HG02678 (cell line): ENCODE measurements around the gene LRRC59.

Source experiments
- ATAC-seq: cut with Tn5 transposase; IDR thresholded peaks from one replicate; pipeline ENCODE4 v1.9.1; 2021; ENCODE audit warnings: mild to moderate bottlenecking, moderate library complexity; ENCODE audit not compliant: unreplicated experiment

The LRRC59 gene

GRCh38 chr17:50388728-50389127 is 8.6 kb downstream of the LRRC59 start:
- no peak for ATAC-seq

DNA sequence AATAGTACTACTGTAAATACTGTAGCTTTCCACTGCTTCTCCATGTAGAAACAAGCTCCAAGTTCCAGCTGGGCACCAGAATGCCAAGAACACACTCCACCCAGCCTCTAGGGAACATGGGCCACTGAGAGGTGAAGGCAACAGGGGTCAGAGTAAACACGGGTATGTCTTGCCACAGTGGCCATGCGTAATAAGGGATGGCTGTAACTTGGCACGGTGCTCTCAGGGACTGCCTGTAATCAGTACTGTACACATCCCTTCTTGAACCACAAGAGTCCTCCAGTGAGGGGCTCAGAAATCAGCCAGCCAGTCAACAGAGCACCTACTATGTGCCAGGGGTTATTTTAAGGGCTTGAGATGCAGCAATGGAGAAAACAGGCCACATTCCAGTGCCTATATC is 10.8 kb downstream of the LRRC59 start:
- ATAC-seq: no peak

DNA sequence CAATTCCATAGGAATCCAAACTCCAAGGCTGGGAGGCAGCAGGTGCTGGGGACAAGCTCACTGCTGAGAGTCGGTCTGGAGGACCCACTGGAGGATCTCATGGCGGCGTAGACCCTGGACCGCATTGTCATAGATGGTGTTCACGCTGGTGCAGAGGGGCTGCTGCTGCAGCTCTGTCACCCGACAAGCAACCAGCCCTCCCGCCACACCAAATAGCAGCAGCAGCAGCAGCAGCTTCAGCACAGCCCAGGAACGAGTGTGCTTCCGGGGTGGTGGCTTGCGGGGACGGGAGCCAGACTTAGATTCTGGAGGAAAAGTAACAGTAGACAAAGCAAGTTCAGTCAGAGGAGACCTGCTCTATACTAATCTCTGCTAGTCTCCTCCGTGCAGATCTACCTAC is 14.4 kb downstream of the LRRC59 start:
- no peak for ATAC-seq

- ATAC-seq: no peak
These were observed 15.4 kb downstream of the LRRC59 start for GRCh38 chr17:50381920-50382319.

DNA sequence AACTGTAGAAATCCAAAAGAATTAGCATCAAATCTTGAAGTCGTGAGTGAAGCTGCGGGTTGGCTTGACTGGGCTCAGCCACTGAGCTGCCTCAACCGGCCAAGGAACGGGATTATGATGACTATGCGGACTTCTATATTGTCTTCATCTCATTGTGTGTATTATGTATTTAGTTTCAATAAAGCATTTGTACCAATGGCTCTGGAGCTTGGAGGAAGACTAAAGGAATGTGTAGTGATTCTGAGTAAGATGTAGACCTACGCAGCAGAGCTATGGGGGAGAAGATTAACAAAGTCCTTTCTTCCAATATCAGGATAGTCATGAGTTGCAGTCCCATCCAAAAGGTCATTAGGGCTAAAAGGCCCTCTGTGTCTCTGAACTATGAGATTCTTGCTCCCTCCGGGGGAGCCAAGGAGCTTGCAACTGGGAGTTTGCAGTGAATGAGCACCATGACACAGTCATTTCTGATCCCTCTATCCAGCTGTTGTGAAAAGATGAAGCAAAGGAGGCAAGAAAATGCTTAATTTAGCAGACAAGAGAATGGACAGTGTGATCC is 16.0 kb downstream of the LRRC59 start:
- ATAC-seq: no peak

DNA sequence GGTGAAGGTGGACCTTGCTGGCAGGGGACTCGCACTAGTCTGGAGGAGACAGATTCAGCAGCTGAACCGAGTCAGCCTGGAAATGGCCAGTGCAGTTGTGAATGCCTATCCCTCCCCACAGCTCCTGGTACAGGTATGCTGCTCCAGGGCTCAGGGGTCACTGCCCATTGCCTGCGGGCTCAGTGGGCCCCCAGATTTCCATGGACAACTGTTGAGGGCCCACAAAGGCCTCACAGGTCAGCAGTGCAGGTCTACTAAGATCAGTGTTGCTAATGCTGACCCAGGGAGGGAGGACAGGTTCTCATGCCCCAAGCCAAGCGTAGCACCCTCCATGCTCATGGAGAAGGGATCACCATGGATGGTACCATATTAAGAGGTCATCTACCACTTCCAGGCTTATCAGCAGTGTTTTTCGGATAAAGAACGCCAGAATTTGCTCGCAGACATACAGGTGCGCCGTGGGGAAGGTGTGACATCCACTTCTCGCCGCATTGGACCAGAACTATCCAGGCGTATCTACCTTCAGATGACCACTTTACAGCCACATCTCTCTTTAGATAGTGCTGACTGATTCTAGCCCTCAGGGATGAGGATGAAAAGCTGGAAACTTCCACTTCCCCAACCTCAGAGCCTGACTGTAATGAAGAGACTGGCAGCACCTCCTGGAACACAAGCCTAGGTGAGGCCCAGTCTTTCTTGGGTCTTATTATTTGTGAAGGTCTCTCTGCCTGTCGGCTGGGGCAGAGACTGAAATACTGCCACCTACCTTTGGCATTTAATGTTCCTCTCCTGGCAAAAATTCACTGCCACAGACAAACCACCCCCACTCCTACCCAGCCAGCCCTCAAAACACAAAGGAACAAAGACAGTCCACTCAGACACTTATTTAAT is 16.7 kb downstream of the LRRC59 start:
- ATAC-seq: no peak

DNA sequence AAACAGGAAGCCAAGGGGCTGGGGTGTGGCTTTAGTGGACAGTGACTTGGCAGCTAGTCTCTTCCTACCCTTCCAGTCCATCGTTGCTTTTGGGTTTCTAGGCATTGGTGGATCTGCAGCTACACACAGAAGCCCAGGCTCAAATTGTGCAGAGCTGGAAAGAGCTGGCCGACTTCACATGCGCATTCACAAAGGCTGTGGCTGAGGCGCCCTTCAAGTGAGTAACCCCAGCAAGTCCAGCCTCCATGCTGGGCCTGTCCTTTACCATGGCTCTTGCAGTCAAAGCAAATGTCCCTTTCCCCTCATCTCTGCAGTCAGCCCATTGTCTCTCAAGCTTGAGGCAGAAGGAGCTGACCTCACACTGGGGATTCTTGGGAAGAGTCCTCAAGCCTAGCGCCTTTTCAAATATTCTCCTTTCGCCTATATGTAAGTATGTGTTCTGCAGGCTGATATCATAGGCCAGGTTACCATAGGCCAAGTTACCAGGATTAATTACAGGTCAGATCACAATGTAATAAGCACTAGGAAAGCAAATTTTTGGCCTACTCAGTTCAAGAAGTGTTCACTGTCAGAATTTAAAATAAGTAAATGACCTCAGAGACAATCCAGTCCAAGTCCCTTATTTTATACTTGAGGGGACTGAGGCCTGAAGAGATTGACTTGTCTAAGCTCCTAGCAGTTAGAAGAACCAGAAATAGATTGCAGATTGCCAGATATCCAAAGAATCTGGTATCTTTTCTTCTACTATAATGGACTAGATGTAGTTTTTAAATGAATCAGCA is 17.8 kb downstream of the LRRC59 start:
- no peak for ATAC-seq

DNA sequence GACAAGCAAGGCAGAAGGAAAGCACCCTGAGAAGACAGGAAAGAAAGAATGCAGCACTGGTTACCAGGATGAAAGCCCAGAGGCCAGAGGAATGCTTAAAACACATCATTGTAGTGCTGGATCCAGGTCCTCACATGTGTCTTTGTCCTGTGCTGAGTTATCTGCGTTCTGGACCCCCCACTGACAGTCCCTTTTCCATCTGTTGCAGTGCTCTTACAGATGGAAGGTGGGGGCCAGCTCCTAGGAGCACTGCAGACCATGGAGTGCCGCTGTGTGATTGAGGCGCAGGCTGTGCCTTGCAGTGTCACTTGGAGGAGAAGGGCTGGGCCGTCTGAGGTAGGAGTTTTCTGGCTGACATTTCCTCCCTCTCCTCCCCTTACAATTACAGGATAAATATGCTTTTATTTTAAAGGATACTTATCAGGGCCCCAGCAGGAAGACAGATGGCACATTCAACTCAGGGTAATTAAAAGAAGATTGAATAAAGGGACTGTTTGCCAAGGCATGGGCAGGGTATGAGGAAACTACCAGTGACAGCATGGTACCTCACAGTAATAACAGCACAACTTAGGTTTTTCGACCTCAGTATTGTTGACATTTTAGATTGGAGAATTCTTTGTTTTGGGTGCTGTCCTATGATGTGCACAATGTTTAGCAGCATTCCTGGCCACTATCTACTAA is 21.3 kb downstream of the LRRC59 start:
- no peak for ATAC-seq

- no peak for ATAC-seq
These were observed 23.6 kb downstream of the LRRC59 start for GRCh38 chr17:50373705-50374104.

DNA sequence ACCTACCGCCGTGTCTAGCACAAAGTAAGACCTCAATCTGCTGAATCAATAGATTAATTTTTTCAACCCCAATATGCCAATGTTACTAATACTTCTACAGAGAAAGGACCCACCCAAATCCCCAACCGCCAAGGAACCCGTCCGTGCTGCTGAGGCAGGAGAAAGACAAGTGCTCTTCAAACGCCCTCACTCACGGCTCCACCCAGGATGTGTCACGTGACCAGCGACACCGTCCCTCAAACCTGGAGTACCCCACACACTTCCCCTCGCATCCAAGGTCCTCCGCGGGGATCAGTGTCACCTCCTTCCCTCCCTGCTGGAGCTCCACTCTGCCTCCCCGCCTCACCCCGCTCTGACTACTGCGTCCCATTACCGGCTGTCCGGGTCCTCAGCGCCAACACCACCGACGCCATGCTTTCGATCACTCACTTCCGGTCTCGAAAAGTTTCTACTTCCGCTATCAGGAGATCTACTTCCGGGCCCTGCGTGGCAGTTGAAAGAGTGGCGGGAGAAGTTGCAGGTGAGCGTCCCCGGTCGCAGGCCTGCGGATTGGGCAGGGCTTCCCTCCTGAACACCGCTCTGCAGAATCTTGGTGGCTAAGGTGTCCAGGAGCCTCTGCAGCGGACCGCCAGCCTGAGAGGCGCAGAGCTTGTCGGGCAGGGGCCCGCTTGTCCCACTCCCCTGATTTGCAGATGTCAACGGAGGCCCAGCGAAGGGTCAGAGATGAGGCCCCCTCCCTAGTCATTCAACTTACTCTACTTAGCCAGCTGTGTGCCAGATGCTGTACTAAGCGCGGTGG is 24.4 kb downstream of the LRRC59 start, which contains the start of the genes EME1 and MRPL27:
TSS of gene EME1 (plus strand) at position 472 of the 799 bp plus-strand sequence. CDS start 1,980 bp downstream, outside the sequence.
TSS of gene MRPL27 (minus strand) at position 427 of the 799 bp plus-strand sequence. CDS start at position 413, 14 bp downstream.
- ATAC-seq: peak; percentile 90

DNA sequence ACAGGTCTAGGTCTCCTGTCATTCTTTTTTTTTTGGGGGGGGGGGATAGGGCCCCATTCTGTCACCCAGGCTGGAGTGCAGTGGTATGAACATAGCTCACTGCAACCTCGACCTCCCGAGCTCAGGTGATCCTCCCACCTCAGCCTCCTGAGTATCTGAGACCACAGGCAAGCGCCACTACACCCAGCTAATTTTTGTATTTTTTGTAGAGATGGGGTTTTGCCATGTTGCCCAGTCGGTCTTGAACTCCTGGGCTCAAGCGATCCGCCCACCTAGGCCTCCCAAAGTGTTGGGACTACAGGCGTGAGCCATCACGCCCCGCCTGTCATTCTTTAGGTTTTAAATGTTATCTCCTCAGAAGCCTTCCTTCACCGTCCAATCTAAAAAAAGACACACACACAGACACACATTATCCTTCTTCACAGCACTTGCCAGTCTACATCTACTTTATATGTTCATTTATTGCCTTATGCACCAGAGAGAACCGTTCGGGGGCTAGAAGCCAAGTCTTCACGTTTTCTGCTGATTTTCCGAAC is 25.0 kb downstream of the LRRC59 start:
- ATAC-seq: no peak

DNA sequence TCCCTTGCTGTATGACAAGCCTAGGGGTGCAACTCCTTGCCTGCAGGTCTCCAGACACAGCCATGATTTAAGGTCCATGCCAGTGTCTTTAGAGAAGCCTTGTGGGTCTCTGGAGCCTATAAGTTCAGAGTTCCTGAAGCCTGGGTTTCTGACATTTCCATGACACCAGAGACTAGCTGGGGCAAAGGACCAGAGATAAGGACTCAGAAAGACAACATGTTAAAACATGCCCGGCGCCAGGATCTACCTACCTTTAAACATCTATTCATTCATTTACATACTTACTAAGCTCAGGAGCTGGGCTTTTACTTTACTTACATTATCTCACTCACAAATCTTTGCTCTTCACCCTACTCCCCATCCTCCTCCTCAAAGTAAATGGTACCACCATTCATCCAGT is 25.8 kb downstream of the LRRC59 start:
- no peak for ATAC-seq

DNA sequence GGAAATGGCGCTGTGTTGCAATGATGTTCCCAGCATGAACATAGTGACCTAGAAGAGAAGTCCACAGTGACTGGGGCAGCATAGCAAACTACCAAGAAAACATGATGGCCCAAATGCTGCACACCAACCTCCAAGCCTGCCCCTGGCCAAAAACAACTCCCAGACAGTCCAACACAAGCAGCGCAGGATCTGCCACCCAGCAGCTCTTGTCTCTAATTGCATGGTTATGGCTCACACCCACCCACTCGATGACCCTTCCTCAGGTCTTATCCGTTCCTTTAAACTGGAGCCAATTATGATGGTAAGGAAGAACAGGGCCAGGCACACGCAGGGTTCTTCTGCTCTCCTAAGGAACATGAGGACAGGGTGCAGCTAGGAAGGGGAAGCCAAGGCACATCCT is 27.3 kb downstream of the LRRC59 start:
- ATAC-seq: no peak

- no peak for ATAC-seq
These were observed 29.9 kb downstream of the LRRC59 start for GRCh38 chr17:50367401-50367800.

GRCh38 chr17:50365649-50366393 is 31.5 kb downstream of the LRRC59 start:
- ATAC-seq: no peak

- ATAC-seq: no peak
These were observed 32.2 kb downstream of the LRRC59 start for GRCh38 chr17:50365165-50365564.

- ATAC-seq: no peak
These were observed 32.6 kb downstream of the LRRC59 start for GRCh38 chr17:50364715-50365114.

DNA sequence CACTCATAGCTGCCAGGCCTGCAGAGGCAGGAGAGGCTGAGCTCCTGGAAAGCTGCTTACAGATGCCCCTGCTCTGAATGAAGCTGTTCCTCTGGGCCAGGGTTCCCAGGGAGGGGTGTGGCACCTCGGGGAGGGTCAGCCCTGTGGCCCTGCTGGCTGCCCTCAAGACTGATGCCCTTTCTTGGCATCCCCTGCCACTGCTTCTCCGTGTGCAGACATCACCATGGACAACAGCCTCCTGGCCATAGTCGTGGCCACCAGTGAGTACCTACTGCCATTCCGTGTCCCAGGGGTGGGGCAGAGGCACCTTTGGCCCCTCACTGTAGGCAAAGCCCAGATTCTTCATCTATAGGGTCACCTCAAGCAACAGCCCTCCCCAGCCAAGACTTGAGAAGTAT is 33.3 kb downstream of the LRRC59 start:
- ATAC-seq: no peak
